ENCODE measurements around the gene CLSTN3. TPM values are rescaled to one million over a fixed set of nuclear protein-coding genes. Genes with fewer than 3 reads are reported as not detected.

Gene CLSTN3
- total and polyA plus RNA-seq, 2 of the 13 experiments (the other 11 are each of a cell fraction or from before 2014, with no cell fraction given), result 26.2 to 94.1 TPM

- TF ChIP-seq ZMYM4 (CRISPR knock-in tag; IDR thresholded peaks at IDR 0.05), result peak; percentile 44; the same call in 1 of the 2 replicates
- 0 out of 2 replicates have a peak, but pooled peaks have one; percentile 19 for TF ChIP-seq TGIF2 (CRISPR knock-in tag; IDR thresholded peaks at IDR 0.05)
- TF ChIP-seq ZNF124 (CRISPR knock-in tag; IDR thresholded peaks at IDR 0.05), result no peak
- no peak for TF ChIP-seq SP1 (IDR thresholded peaks at IDR 0.05)
- TF ChIP-seq SP1 (CRISPR knock-in tag; IDR thresholded peaks at IDR 0.05), result peak; percentile 75
- no peak for TF ChIP-seq ZNF33B (CRISPR knock-in tag; IDR thresholded peaks at IDR 0.05)
- no peak for TF ChIP-seq SNAPC5 (CRISPR knock-in tag; IDR thresholded peaks at IDR 0.05; ENCODE audit: borderline replicate concordance)
- TF ChIP-seq PRPF4 (IDR thresholded peaks at IDR 0.05; ENCODE audit: low read depth, low read length, poor library complexity, severe bottlenecking), result peak; percentile 25
- TF ChIP-seq IKZF5 (CRISPR knock-in tag; IDR thresholded peaks at IDR 0.05), result no peak; the same call in 1 of the 2 replicates
- TF ChIP-seq, protein P1, sequence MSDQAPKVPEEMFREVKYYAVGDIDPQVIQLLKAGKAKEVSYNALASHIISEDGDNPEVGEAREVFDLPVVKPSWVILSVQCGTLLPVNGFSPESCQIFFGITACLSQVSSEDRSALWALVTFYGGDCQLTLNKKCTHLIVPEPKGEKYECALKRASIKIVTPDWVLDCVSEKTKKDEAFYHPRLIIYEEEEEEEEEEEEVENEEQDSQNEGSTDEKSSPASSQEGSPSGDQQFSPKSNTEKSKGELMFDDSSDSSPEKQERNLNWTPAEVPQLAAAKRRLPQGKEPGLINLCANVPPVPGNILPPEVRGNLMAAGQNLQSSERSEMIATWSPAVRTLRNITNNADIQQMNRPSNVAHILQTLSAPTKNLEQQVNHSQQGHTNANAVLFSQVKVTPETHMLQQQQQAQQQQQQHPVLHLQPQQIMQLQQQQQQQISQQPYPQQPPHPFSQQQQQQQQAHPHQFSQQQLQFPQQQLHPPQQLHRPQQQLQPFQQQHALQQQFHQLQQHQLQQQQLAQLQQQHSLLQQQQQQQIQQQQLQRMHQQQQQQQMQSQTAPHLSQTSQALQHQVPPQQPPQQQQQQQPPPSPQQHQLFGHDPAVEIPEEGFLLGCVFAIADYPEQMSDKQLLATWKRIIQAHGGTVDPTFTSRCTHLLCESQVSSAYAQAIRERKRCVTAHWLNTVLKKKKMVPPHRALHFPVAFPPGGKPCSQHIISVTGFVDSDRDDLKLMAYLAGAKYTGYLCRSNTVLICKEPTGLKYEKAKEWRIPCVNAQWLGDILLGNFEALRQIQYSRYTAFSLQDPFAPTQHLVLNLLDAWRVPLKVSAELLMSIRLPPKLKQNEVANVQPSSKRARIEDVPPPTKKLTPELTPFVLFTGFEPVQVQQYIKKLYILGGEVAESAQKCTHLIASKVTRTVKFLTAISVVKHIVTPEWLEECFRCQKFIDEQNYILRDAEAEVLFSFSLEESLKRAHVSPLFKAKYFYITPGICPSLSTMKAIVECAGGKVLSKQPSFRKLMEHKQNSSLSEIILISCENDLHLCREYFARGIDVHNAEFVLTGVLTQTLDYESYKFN (CRISPR knock-in tag; conservative IDR thresholded peaks at IDR 0.05), result 0 out of 2 replicates have a peak, but pooled peaks have one; percentile 17
- TF ChIP-seq, protein P2, sequence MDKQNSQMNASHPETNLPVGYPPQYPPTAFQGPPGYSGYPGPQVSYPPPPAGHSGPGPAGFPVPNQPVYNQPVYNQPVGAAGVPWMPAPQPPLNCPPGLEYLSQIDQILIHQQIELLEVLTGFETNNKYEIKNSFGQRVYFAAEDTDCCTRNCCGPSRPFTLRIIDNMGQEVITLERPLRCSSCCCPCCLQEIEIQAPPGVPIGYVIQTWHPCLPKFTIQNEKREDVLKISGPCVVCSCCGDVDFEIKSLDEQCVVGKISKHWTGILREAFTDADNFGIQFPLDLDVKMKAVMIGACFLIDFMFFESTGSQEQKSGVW (CRISPR knock-in tag; IDR thresholded peaks at IDR 0.05; ENCODE audit: borderline replicate concordance), result no peak
- peak; percentile 37; the same call in 1 of the 2 replicates for TF ChIP-seq SIN3A (IDR thresholded peaks at IDR 0.05; ENCODE audit: borderline replicate concordance, low read depth, low read length)
- no peak for TF ChIP-seq REL (CRISPR knock-in tag; conservative IDR thresholded peaks at IDR 0.05)
- TF ChIP-seq PHF20 (CRISPR knock-in tag; IDR thresholded peaks at IDR 0.05), result peak; percentile 53; the same call in 1 of the 2 replicates
- no peak for TF ChIP-seq NR2F2 (IDR thresholded peaks at IDR 0.05; ENCODE audit: borderline replicate concordance, low read depth)
- TF ChIP-seq RFXANK (CRISPR knock-in tag; IDR thresholded peaks at IDR 0.05), result no peak
- TF ChIP-seq ZNF281 (CRISPR knock-in tag; IDR thresholded peaks at IDR 0.05; ENCODE audit: borderline replicate concordance), result peak; percentile 72
- TF ChIP-seq ZNF775 (CRISPR knock-in tag; IDR thresholded peaks at IDR 0.05; ENCODE audit: borderline replicate concordance), result no peak
- TF ChIP-seq ZSCAN31 (CRISPR knock-in tag; IDR thresholded peaks at IDR 0.05; ENCODE audit: low read depth), result no peak
Observed at GRCh38 chr12:7189398-7190267, 59.5 kb downstream of the CLSTN3 start, which contains the start of gene PEX5 (continued).

Data from HepG2 (cell line).